Sciatic nerve (tissue), 2 donors: ENCODE data around the gene CCDC134. TPM values are rescaled to one million over a fixed set of nuclear protein-coding genes. Genes with fewer than 3 reads are reported as not detected.
"Not testable (repeated sequence)": the region's sequence is repeated elsewhere in the genome, so short reads cannot be mapped to it uniquely, and the experiment has no call there.

Experiments
- ATAC-seq: fragments of 200-7000 bp; cut with Tn5 transposase; one replicate; pipeline ENCODE4 v1.9.1; 2020; ENCODE audit warnings: mild to moderate bottlenecking, moderate library complexity
- DNase-seq: peaks from one replicate; pipeline ENCODE4 v3.0.0-alpha.2; 2020; ENCODE audit warnings: low spot score
- intact Hi-C: fragments of 100-400 bp; cut with DNase I; formaldehyde crosslinking; loops from one replicate; pipeline ENCODE4 v1.14.2; 2022
- total RNA-seq: library from RNA; stranded (reverse); fragmentation: NEBNext Ultra II Directional; extraction: Animal tissue kit (Norgen Biotek cat#: 25700); gene quantifications from one replicate; pipeline ENCODE4 v1.2.1, GENCODE V29; 2021
- donor health status: DM: no; HTN: no; CAD: no.
- donor health status: DM: no; HTN: no; CAD: no.

The CCDC134 gene
- total RNA-seq, 1 donor from 2014 or later, result 8.4 TPM

DNA sequence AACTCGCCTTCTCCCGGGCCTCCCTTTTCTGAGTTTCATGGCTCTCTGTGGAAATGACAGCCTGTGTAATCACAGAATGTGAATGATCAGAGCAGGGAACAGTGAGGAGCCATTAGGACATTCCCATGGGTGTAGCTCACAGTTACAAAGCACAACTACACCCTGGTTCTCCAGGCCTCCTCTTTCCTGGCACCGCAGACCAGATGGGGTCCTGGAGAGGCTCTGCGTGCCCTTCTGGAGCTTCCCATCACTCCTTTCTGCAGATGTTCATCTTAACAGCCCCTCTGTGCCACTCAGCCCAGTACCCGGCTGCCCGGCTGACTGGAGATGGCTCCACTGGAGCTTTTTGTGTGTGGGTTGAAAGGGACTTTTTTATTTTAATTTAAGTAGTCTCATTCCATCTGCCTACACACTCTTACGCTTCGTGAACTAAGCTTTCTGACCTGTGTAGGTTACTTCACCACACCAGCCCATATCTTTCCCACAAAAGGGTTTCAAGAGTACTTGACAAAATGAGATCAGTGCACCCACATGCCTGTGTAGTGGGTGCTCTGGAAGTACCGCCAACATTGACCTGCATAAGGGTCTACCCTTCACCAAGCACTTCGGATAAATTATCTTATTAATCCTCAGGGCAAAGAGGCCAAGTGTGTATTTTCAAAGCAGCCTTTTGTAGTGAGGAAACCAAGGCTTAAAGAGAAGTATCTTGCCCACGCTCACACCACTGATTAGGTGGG lies 62.2 kb downstream of the CCDC134 start:
- ATAC-seq, result peak; percentile 55
- intact Hi-C loops, result no loop called here
- no peak for DNase-seq

DNA sequence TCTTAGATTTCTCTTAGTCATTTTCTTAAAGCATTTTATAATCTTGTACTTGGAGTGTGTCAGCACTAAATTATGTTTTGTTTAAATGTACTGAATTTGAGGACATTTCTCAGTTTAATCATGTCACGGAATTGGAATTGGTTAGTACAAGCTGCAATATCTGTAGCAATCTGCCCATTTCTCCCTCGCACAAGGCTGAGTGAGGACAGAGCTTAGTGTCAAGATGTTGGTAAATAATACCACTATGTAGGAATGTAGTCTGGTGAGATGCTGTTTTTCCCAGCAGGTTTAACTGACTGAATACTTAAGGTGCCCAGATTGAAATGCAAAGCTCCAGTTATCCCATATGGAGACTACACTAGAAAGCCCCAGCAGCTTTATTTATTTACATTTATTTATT lies 63.0 kb downstream of the CCDC134 start:
- intact Hi-C loops, result no loop called here
- no peak for DNase-seq
- ATAC-seq, result no peak

DNA sequence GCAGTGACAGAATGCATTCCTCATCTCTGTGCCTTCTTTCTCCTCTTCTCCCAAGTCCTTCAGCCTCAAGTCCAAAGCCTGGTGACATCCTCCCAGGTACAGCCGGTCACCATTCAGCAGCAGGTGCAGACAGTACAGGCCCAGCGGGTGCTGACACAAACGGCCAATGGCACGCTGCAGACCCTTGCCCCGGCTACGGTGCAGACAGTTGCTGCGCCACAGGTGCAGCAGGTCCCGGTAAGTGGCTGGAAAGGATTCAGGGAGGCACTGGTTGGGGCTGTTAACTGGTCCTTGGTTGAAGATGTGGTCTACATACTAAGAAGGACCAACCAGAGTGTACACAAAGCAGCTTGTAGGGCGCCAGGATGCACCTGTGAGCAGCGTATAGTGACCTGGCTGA lies 68.1 kb downstream of the CCDC134 start:
- DNase-seq (no peak), ATAC-seq (no peak)
- intact Hi-C loops, result no loop called here

DNA sequence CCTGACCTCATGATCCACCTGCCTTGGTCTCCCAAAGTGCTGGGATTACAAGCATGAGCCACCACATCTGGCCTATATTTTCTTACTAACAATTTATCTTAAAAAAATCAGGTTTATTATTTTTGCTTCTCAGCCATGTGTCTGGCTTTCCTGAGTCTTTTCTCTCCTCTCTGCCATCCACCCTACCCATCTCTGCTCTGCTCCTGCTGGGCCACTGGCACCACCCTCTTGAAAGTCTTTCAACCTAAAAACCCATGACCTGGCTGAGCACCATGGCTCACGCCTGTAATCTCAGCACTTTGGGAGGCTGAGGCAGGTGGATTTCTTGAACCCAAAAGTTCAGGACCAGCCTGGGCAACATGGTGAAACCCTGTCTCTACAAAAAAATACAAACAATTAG lies 69.6 kb downstream of the CCDC134 start:
- intact Hi-C loops, DNase-seq, ATAC-seq: not testable (repeated sequence)

DNA sequence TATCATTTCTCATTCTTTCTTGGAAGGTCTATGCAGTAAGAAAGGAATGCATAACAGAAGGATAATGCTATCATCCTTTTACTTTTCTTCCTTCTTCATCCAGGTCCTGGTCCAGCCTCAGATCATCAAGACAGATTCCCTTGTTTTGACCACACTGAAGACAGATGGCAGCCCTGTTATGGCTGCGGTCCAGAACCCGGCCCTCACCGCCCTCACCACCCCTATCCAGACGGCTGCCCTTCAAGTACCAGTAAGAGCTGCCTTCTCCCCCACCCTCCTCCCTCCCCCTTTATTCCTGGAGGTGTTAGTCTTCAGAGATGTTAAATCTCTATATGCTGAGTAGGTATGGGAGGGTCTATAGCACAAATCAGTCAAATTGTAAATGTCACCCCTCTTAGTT lies 70.3 kb downstream of the CCDC134 start:
- intact Hi-C loops, result no loop called here
- DNase-seq (no peak), ATAC-seq (no peak)

DNA sequence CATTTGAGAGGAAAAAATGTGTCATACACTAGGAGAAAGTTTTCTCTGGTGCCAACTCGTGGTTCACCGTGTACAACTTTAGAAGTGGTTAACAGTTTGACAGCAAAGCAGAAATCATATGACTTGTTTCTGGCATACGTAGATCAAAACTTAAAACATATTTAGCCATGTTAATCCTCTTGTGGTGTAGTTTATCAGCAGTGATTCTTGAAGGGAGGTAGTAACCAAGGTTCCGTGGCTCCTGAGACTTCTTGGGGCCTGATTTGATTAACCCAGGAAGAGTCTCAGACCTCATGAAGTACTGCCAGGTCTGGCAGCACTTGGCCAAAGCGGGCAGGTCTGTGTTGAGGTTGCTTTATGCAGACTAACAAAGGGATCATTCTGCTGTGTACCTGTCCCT lies 72.9 kb downstream of the CCDC134 start:
- intact Hi-C loops, result no loop called here
- DNase-seq, result no peak
- ATAC-seq, result no peak

DNA sequence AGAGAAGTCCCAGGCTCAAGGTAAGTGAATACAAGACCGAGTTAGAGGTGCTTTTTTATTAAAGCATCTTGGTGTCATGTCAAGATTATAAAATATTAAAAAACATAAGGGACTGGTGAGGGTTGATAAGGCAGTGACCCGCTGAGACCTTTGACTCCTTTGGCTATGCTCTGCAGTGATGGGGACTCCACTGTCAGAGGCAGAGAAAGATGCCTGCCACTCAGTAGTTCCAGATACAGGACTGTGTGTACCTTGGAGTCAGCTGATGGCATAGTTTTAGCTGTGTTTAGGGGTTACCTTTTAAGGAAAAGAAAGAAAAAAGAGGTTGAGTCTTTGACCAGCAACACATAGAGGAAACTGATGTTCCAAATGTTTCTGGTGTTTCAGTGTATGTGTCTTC lies 73.6 kb downstream of the CCDC134 start:
- intact Hi-C loops, result no loop called here
- no peak for DNase-seq
- ATAC-seq, result no peak

DNA sequence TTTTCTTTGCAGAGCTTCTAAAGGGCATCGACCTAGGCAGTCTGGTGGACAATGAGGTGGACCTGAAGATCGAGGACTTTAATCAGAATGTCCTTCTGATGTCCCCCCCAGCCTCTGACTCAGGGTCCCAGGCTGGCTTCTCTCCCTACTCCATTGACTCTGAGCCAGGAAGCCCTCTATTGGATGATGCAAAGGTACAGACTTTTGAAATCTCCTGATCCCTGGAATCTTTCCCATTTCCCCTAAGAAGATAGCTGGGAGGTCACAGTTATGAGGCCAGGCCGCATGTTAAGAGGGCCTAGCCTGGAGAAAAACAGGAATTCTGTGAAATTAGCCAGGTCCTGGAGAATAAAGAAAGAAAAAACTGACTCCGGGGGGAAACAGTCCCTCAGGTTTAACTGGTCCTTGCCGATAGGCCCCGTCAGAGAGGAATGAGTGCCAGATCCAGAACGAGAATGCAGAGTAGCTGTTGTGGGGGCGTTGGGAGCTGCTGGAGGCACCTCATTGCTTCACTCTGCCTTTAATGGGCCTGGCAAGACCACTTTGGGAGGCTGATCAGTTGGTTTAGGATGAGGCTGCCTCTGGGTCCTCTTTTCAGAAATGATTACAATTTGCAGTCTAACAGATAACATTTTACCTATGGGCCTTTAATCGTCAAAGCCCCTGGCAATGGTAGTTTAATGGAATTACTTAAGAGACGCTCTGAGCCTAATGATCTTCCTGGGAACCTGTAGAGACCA lies 75.2 kb downstream of the CCDC134 start:
- intact Hi-C loops, result no loop called here

More for the DNA sequence above, 75.2 kb downstream of the CCDC134 start:
- ATAC-seq (no peak), DNase-seq (no peak)

Other genes with a start within 250 kb of the CCDC134 start
- 1.6 TPM for gene CSDC2, start 239.7 kb upstream of the CCDC134 start, total RNA-seq
- gene PMM1, start 210.8 kb upstream of the CCDC134 start, total RNA-seq, result 28.4 TPM
- gene DESI1, start 179.6 kb upstream of the CCDC134 start, total RNA-seq, result 28.8 TPM
- 125 TPM for gene XRCC6, start 179.4 kb upstream of the CCDC134 start, total RNA-seq
- 97.2 TPM for gene SNU13, start 111.8 kb upstream of the CCDC134 start, total RNA-seq
- 2.9 TPM for gene MEI1, start 101.2 kb upstream of the CCDC134 start, total RNA-seq
- 206 TPM for gene SREBF2, start 32.4 kb downstream of the CCDC134 start, total RNA-seq
- 0.40 TPM for gene SHISA8, start 114.4 kb downstream of the CCDC134 start, total RNA-seq
- gene TNFRSF13C, start 126.1 kb downstream of the CCDC134 start, total RNA-seq, result 1.2 TPM
- not detected for gene CENPM, start 146.5 kb downstream of the CCDC134 start, total RNA-seq
- 35.5 TPM for gene SEPTIN3, start 168.8 kb downstream of the CCDC134 start, total RNA-seq
- gene WBP2NL, start 198.1 kb downstream of the CCDC134 start, total RNA-seq, result 9.4 TPM